A673 (cell line): ENCODE results near the gene KANSL3. TPM values are rescaled to one million over a fixed set of nuclear protein-coding genes. Genes with fewer than 3 reads are reported as not detected.

Source experiments
- BruUV-seq: library from RNA; stranded (reverse); fragments of 400-500 nt; replicated peaks from 2 replicates; lab custom pipeline; 2021; lab: Mats Ljungman, UMichigan
- CTCF ChIA-PET: fragments of 300-600 bp; sonication (Branson Sonifier 250); formaldehyde crosslinking; loops from one replicate; lab custom pipeline; 2022; ENCODE audit warnings: antibody characterized with exemption; lab: Charles Lee
- POLR2A ChIA-PET: fragments of 300-600 bp; sonication (Branson Sonifier 250); formaldehyde crosslinking; loops from one replicate; lab custom pipeline; 2022; ENCODE audit warnings: antibody characterized with exemption; ENCODE audit not compliant: low non-redundant PET; lab: Charles Lee
- DNase-seq: peaks from one replicate; pipeline ENCODE4 v3.0.0-alpha.2; 2015; ENCODE audit warnings: low spot score
- H3K27ac ChIP-seq: fragments of 200-600 bp; sonication (generic); 2 replicates; pipeline ENCODE4 v1.5.1; 2016; ENCODE audit warnings: mixed run types, low read depth, mild to moderate bottlenecking, mixed read lengths, antibody characterized with exemption, low read length; ENCODE audit not compliant: poor library complexity, severe bottlenecking
- H3K27me3 ChIP-seq: fragments of 200-600 bp; sonication (generic); replicated peaks from 2 replicates; pipeline ENCODE4 v1.6.1; 2017; ENCODE audit warnings: mixed run types, low read depth, mild to moderate bottlenecking, mixed read lengths, antibody characterized with exemption, low read length; ENCODE audit not compliant: insufficient read depth, poor library complexity
- H3K36me3 ChIP-seq: fragments of 200-600 bp; sonication (generic); 2 replicates; pipeline ENCODE4 v1.6.1; 2016; ENCODE audit warnings: mixed run types, mild to moderate bottlenecking, mixed read lengths, antibody characterized with exemption, low read length; ENCODE audit not compliant: insufficient read depth, poor library complexity, severe bottlenecking
- H3K4me1 ChIP-seq: fragments of 200-600 bp; sonication (generic); 2 replicates; pipeline ENCODE4 v1.6.1; 2017; ENCODE audit warnings: mixed run types, mild to moderate bottlenecking, mixed read lengths, antibody characterized with exemption, low read length; ENCODE audit not compliant: insufficient read depth, poor library complexity, severe bottlenecking
- H3K4me3 ChIP-seq: fragments of 200-600 bp; sonication (generic); 2 replicates; pipeline ENCODE4 v1.5.1; 2016; ENCODE audit warnings: low read depth, mixed run types, mild to moderate bottlenecking, mixed read lengths, low read length; ENCODE audit not compliant: poor library complexity, severe bottlenecking
- H3K9me3 ChIP-seq: fragments of 200-600 bp; sonication (generic); 2 replicates; pipeline ENCODE4 v1.6.1; 2016; ENCODE audit warnings: mixed run types, low read depth, mild to moderate bottlenecking, mixed read lengths, antibody characterized with exemption, low read length; ENCODE audit not compliant: poor library complexity, severe bottlenecking
- EZH2 ChIP-seq: fragments of 200-600 bp; sonication (generic); IDR thresholded peaks from 2 replicates; pipeline ENCODE4 v1.6.1; 2017; ENCODE audit warnings: borderline replicate concordance, low read depth, mild to moderate bottlenecking, mixed read lengths, antibody characterized with exemption, low read length; ENCODE audit not compliant: poor library complexity, severe bottlenecking
- intact Hi-C: fragments of 100-400 bp; cut with micrococcal nuclease; formaldehyde crosslinking; loops from one replicate; pipeline ENCODE4 v1.10.0; 2022; ENCODE audit not compliant: unreplicated experiment
- total RNA-seq: library from RNA; stranded (reverse); gene quantifications from 2 replicates; pipeline ENCODE4 v1.2.3, GENCODE V29; 2021
- TF ChIP-seq, protein P1 (sequence below): fragments of 300-800, 200-600 bp; sonication (generic); conservative IDR thresholded peaks from 2 replicates; pipeline ENCODE4 v1.5.1; 2017; ENCODE audit warnings: low read depth, mild to moderate bottlenecking, antibody characterized with exemption, low read length, moderate library complexity, mixed read lengths

KANSL3 gene
- total RNA-seq, 1 experiment from 2014 or later = 71.8 TPM

DNA sequence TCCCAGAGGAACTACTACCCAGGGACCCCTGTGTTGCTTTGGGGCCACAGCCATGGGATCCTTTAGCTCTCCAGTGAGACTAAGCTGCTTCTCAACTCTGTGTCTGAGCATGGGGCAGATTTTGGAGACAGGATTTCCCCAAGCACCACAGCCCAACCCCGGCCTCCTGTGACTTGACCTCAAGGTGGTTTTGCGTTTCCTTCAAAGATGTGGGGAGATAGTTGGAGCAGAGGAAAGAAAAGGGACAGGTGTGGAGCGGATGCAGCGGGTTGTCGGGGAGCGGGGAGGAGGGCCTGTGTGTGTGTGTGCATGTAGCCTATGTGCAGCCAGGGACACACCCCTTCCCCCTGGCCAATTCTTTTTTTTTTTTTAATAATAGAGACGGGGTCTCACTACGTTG lies 91.3 kb downstream of the KANSL3 start:
- no peak for DNase-seq
- no peak overlapping the region for H3K4me3 ChIP-seq
- no peaks in the 10 kb centered on the region for H3K4me1 ChIP-seq
- no peak overlapping the region for H3K27ac ChIP-seq
- no TSS peak for BruUV-seq
- intact Hi-C loops = no loop called here
- H3K9me3 ChIP-seq = no peaks in the 10 kb centered on the region
- no peaks in the 10 kb centered on the region for H3K27me3 ChIP-seq
- H3K36me3 ChIP-seq = no peaks in the 10 kb centered on the region
- ChIA-PET CTCF (no interaction called here), POLR2A (no interaction called here)
- TF ChIP-seq, protein P1, sequence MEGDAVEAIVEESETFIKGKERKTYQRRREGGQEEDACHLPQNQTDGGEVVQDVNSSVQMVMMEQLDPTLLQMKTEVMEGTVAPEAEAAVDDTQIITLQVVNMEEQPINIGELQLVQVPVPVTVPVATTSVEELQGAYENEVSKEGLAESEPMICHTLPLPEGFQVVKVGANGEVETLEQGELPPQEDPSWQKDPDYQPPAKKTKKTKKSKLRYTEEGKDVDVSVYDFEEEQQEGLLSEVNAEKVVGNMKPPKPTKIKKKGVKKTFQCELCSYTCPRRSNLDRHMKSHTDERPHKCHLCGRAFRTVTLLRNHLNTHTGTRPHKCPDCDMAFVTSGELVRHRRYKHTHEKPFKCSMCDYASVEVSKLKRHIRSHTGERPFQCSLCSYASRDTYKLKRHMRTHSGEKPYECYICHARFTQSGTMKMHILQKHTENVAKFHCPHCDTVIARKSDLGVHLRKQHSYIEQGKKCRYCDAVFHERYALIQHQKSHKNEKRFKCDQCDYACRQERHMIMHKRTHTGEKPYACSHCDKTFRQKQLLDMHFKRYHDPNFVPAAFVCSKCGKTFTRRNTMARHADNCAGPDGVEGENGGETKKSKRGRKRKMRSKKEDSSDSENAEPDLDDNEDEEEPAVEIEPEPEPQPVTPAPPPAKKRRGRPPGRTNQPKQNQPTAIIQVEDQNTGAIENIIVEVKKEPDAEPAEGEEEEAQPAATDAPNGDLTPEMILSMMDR = no peak
- TF ChIP-seq EZH2 = no peak

DNA sequence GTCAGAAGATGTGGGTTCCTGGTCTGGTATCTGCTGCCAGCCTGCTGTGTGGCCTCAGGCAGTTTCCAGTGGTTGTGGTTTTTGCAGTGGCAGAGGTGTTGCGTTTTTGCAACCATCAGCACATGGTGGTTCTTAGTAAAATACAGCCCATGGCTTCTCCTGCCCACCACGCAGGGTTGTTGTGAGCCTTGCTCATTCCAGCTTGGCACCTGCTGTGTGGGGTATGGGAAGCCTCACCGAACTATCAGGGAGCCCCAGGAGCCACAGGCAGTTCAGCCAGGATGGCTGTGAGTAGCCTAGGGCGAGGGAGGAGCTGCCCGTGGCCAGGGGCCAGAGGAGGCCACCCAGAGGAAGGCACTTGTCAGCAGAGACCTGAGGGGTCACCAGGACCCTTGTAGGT lies 91.8 kb downstream of the KANSL3 start:
- CTCF ChIA-PET = no interaction called here
- POLR2A ChIA-PET = no interaction called here
- no peaks in the 10 kb centered on the region for H3K4me1 ChIP-seq

More for the DNA sequence above, 91.8 kb downstream of the KANSL3 start:
- no TSS peak for BruUV-seq
- H3K27ac ChIP-seq = no peak overlapping the region
- no peak for TF ChIP-seq EZH2
- TF ChIP-seq, protein P1 = no peak
- intact Hi-C loops = no loop called here
- H3K9me3 ChIP-seq = no peaks in the 10 kb centered on the region
- no peak for DNase-seq
- no peak overlapping the region for H3K4me3 ChIP-seq
- no peaks in the 10 kb centered on the region for H3K36me3 ChIP-seq
- H3K27me3 ChIP-seq = no peaks in the 10 kb centered on the region

Other genes with a start within 250 kb of the KANSL3 start
- gene NEURL3, start 133.0 kb downstream of the KANSL3 start, total RNA-seq = not detected in 2 replicates
- gene ARID5A, start 101.6 kb downstream of the KANSL3 start, total RNA-seq = 5.7 and 7.3 TPM in 2 replicates
- gene FER1L5, start 4.5 kb upstream of the KANSL3 start, total RNA-seq = 1.2 TPM in 2 replicates
- 23.1 and 24.0 TPM in 2 replicates for gene LMAN2L, start 101.8 kb upstream of the KANSL3 start, total RNA-seq
- gene CNNM4, start 122.6 kb upstream of the KANSL3 start, total RNA-seq = 15.0 and 16.3 TPM in 2 replicates
- 20.3 and 20.9 TPM in 2 replicates for gene CNNM3, start 178.0 kb upstream of the KANSL3 start, total RNA-seq
- gene ANKRD23, start 205.7 kb upstream of the KANSL3 start, total RNA-seq = 6.2 and 8.6 TPM in 2 replicates
- 21.0 and 25.3 TPM in 2 replicates for gene ANKRD39, start 219.7 kb upstream of the KANSL3 start, total RNA-seq
- gene SEMA4C, start 231.8 kb upstream of the KANSL3 start, total RNA-seq = 33.3 and 36.1 TPM in 2 replicates